Transverse colon (tissue), 3 donors: Measurements from ENCODE around the gene CENPC.

Experiments used
- POLR2A ChIP-seq: fragments of 450-650 bp; IDR thresholded peaks from one replicate; pipeline ENCODE4 v1.6.1; 2016; ENCODE audit warnings: antibody characterized with exemption, mild to moderate bottlenecking, moderate library complexity
- TF ChIP-seq, protein P1 (sequence below), 5 experiments: fragments of 200-600 bp in 3 of 5; fragments of 450-650 bp in 2 of 5; sonication (generic) in 3 of 5; IDR thresholded peaks; 1 replicate in 2 of 5; 2 replicates in 3 of 5; pipeline ENCODE4 v1.5.1; 2016 to 2017; ENCODE audit warnings: antibody characterized with exemption in 5 of 5, inconsistent platforms in 3 of 5, mild to moderate bottlenecking in 2 of 5, moderate library complexity in 1 of 5

DNA sequence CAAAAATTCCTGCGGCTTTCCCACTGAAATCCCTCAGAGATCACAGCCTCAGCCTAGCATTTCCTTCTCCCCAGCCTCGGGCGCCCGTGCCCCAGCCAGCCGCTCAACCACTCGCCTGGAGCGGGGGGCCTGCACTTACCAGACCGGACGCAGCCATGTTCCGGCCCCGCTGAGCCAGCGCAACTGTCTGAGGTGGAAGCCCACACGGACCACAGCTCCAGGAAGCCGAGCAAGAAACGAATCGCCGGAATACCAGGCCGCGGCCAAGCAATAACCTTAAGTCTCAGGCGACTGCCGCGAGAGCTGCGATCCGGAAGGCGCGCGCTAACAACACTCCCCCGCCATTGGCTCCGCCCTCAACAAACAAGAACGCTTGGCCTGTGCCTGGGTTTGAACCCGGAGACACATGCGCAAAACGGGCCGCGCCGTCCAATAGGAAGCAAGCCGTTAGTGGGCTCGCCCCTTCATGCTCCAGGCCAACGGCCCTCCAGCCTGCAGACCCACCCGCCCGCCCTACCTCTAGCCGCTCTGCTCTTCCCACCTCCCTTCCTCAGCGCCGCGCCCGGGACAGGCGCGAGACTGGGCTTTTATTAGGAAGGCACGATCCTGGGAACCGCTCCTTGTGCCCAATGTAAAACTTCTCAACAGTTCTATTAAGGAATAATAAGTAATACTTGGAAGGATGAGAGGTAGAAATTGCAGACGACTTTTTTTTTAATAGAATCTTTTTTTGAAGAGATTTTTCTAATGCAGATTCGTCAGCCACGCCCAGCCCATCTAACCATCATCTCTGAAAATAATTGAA, at the start of gene CENPC:
- TF ChIP-seq, protein P1, sequence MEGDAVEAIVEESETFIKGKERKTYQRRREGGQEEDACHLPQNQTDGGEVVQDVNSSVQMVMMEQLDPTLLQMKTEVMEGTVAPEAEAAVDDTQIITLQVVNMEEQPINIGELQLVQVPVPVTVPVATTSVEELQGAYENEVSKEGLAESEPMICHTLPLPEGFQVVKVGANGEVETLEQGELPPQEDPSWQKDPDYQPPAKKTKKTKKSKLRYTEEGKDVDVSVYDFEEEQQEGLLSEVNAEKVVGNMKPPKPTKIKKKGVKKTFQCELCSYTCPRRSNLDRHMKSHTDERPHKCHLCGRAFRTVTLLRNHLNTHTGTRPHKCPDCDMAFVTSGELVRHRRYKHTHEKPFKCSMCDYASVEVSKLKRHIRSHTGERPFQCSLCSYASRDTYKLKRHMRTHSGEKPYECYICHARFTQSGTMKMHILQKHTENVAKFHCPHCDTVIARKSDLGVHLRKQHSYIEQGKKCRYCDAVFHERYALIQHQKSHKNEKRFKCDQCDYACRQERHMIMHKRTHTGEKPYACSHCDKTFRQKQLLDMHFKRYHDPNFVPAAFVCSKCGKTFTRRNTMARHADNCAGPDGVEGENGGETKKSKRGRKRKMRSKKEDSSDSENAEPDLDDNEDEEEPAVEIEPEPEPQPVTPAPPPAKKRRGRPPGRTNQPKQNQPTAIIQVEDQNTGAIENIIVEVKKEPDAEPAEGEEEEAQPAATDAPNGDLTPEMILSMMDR (IDR thresholded peaks at IDR 0.05): no peak
- TF ChIP-seq POLR2A: peak; percentile 92
